HCT116 (cell line): ENCODE results near the gene H6PD. TPM values are rescaled to one million over a fixed set of nuclear protein-coding genes. Genes with fewer than 3 reads are reported as not detected.

ENCODE experiments used
- ATAC-seq: fragments of 200-7000 bp; cut with Tn5 transposase; 2 replicates; pipeline ENCODE4 v1.9.1; 2020; ENCODE audit warnings: mild to moderate bottlenecking, moderate library complexity
- BruUV-seq: library from RNA; stranded (reverse); fragments of 400-500 nt; replicated peaks from 2 replicates; lab custom pipeline; 2021; lab: Mats Ljungman, UMichigan
- CTCF ChIA-PET: fragments of 300-600 bp; sonication (Branson Sonifier 250); formaldehyde crosslinking; loops from one replicate; lab custom pipeline; 2021; ENCODE audit warnings: antibody characterized with exemption; lab: Charles Lee
- POLR2A ChIA-PET: fragments of 300-600, 350-600 bp; sonication (Branson Sonifier 250); formaldehyde crosslinking; loops from one replicate; lab custom pipeline; 2021; ENCODE audit warnings: antibody characterized with exemption; lab: Charles Lee
- RAD21 ChIA-PET, 2 experiments: fragments of 300-600 bp; sonication (Branson Sonifier 250); formaldehyde crosslinking; loops; one replicate each; lab custom pipeline; 2023; ENCODE audit warnings: low total read pairs in 2 of 2; ENCODE audit not compliant: uncharacterized antibody in 2 of 2, unreplicated experiment in 2 of 2, low non-redundant PET in 1 of 2; lab: Charles Lee
- DNase-seq: peaks from one replicate; pipeline ENCODE4 v3.0.0-alpha.2; 2010; ENCODE audit warnings: low read depth, low spot score
- H2AFZ ChIP-seq: fragments of 200-600 bp; shearing (Covaris generic), sonication (generic); 2 replicates; pipeline ENCODE4 v1.6.1; 2017; ENCODE audit warnings: low read depth, mixed run types, mixed read lengths, antibody characterized with exemption, low read length; ENCODE audit not compliant: poor library complexity, severe bottlenecking
- H3K27ac ChIP-seq: 2 replicates; pipeline ENCODE4 v1.5.1; 2012; ENCODE audit warnings: low read depth, low read length
- H3K27me3 ChIP-seq: fragments of 200-600 bp; sonication (generic); 2 replicates; pipeline ENCODE4 v1.6.1; 2016; ENCODE audit warnings: mixed run types, low read length, mixed read lengths; ENCODE audit not compliant: insufficient read depth
- H3K36me3 ChIP-seq, 2 experiments: fragments of 200-500 bp in 1 of 2; fragments of 200-600 bp in 1 of 2; sonication (Bioruptor generic) in 1 of 2; sonication (generic) in 1 of 2; 2 replicates each; pipeline versions ENCODE4 v1.5.1 to v1.6.1; 2014 to 2016; ENCODE audit warnings: low read length in 2 of 2, inconsistent platforms in 1 of 2, mixed read lengths in 1 of 2, mixed run types in 1 of 2; ENCODE audit not compliant: insufficient read depth in 2 of 2, control insufficient read depth in 1 of 2
- H3K4me1 ChIP-seq, 2 experiments: fragments of 200-600 bp in 1 of 2; sonication (generic) in 1 of 2; 2 replicates each; pipeline versions ENCODE4 v1.5.1 to v1.6.1; 2012 to 2017; ENCODE audit warnings: low read length in 2 of 2, inconsistent platforms in 1 of 2, mild to moderate bottlenecking in 1 of 2, mixed read lengths in 1 of 2, mixed run types in 1 of 2, moderate library complexity in 1 of 2; ENCODE audit not compliant: insufficient read depth in 2 of 2, control insufficient read depth in 1 of 2
- H3K4me2 ChIP-seq: fragments of 200-600 bp; sonication (generic); 2 replicates; pipeline ENCODE4 v1.6.1; 2017; ENCODE audit warnings: mixed run types, low read length, mixed read lengths
- H3K4me3 ChIP-seq, 2 experiments: fragments of 200-600 bp in 1 of 2; sonication (generic) in 1 of 2; replicated peaks in 1 of 2; 2 replicates each; pipeline ENCODE4 v1.5.1; 2011 to 2016; ENCODE audit warnings: low read length in 2 of 2, control low read depth in 1 of 2, low read depth in 1 of 2, mild to moderate bottlenecking in 1 of 2, mixed read lengths in 1 of 2, mixed run types in 1 of 2
- H3K79me2 ChIP-seq: fragments of 200-600 bp; sonication (generic); 2 replicates; pipeline ENCODE4 v1.6.1; 2017; ENCODE audit warnings: mild to moderate bottlenecking, mixed run types, low read length, moderate library complexity, mixed read lengths; ENCODE audit not compliant: insufficient read depth
- H3K9ac ChIP-seq: fragments of 200-600 bp; sonication (generic); 2 replicates; pipeline ENCODE4 v1.6.1; 2016; ENCODE audit warnings: low read length, mixed read lengths
- H3K9me2 ChIP-seq: fragments of 200-600 bp; sonication (generic), shearing (Covaris generic); 2 replicates; pipeline ENCODE4 v1.6.1; 2017; ENCODE audit warnings: mixed run types, mild to moderate bottlenecking, moderate library complexity; ENCODE audit not compliant: insufficient read depth
- H3K9me3 ChIP-seq, 2 experiments: fragments of 200-500 bp in 1 of 2; fragments of 200-600 bp in 1 of 2; sonication (Bioruptor generic) in 1 of 2; sonication (generic) in 1 of 2; 2 replicates each; pipeline ENCODE4 v1.6.1; 2014 to 2017; ENCODE audit warnings: low read length in 2 of 2, mixed read lengths in 2 of 2, inconsistent platforms in 1 of 2, low read depth in 1 of 2, mild to moderate bottlenecking in 1 of 2, mixed run types in 1 of 2, moderate library complexity in 1 of 2; ENCODE audit not compliant: control insufficient read depth in 1 of 2, insufficient read depth in 1 of 2
- H4K20me1 ChIP-seq: fragments of 200-600 bp; sonication (generic), shearing (Covaris generic); 2 replicates; pipeline ENCODE4 v1.6.1; 2017; ENCODE audit warnings: mixed run types, mild to moderate bottlenecking, moderate library complexity; ENCODE audit not compliant: insufficient read depth
- CEBPB ChIP-seq: IDR thresholded peaks from 2 replicates; pipeline ENCODE4 v1.6.1; 2012; ENCODE audit warnings: low read depth
- EGR1 ChIP-seq: IDR thresholded peaks from 2 replicates; pipeline ENCODE4 v1.6.1; 2012; ENCODE audit warnings: low read depth
- ELF1 ChIP-seq: IDR thresholded peaks from 2 replicates; pipeline ENCODE4 v1.6.1; 2012; ENCODE audit warnings: low read depth, borderline replicate concordance
- EZH2 ChIP-seq: fragments of 200-600 bp; sonication (generic); IDR thresholded peaks from 2 replicates; pipeline ENCODE4 v1.6.1; 2017; ENCODE audit warnings: antibody characterized with exemption, mixed run types
- EZH2phosphoT487 ChIP-seq: fragments of 200-600 bp; IDR thresholded peaks from 2 replicates; pipeline ENCODE4 v1.6.1; 2018; ENCODE audit warnings: antibody characterized with exemption, borderline replicate concordance
- RAD21 ChIP-seq: IDR thresholded peaks from 2 replicates; pipeline ENCODE4 v1.6.1; 2012; ENCODE audit warnings: low read depth, mild to moderate bottlenecking
- SIN3A ChIP-seq: IDR thresholded peaks from 2 replicates; pipeline ENCODE4 v1.6.1; 2012; ENCODE audit warnings: low read depth
- SP1 ChIP-seq: IDR thresholded peaks from 2 replicates; pipeline ENCODE4 v1.6.1; 2012; ENCODE audit warnings: low read depth
- SRF ChIP-seq: IDR thresholded peaks from 2 replicates; pipeline ENCODE4 v1.6.1; 2012; ENCODE audit warnings: low read depth
- TCF7L2 ChIP-seq: IDR thresholded peaks from 2 replicates; pipeline ENCODE4 v1.7.0; 2011; ENCODE audit warnings: borderline replicate concordance, inconsistent platforms; ENCODE audit not compliant: insufficient read depth, insufficient read length; ENCODE audit errors: extremely low read depth
- YY1 ChIP-seq: IDR thresholded peaks from 2 replicates; pipeline ENCODE4 v1.6.1; 2011; ENCODE audit warnings: low read length, low read depth, moderate library complexity, mild to moderate bottlenecking; ENCODE audit not compliant: insufficient replicate concordance; ENCODE audit errors: extremely low read depth
- ZNF274 ChIP-seq: fragments of 200-500 bp; sonication (Bioruptor generic); IDR thresholded peaks from 2 replicates; pipeline ENCODE4 v1.6.1; 2014; ENCODE audit warnings: mild to moderate bottlenecking, low read depth, low read length, inconsistent platforms
- intact Hi-C: fragments of 100-400 bp; cut with micrococcal nuclease; formaldehyde crosslinking; loops from 2 replicates; pipeline ENCODE4 v1.10.0; 2022
- total RNA-seq: library from RNA; stranded (reverse); gene quantifications from one replicate; pipeline ENCODE4 v1.2.1, GENCODE V29; 2021; ENCODE audit not compliant: unreplicated experiment
- TF ChIP-seq, protein P1 (sequence below), 3 experiments: fragments of 200-600 bp in 1 of 3; sonication (generic) in 1 of 3; IDR thresholded peaks in 2 of 3; conservative IDR thresholded peaks in 1 of 3; 2 replicates each; pipeline ENCODE4 v1.5.1; 2012 to 2017; ENCODE audit warnings: low read depth in 2 of 3, low read length in 2 of 3, antibody characterized with exemption in 1 of 3, borderline replicate concordance in 1 of 3, control low read depth in 1 of 3, mild to moderate bottlenecking in 1 of 3, mixed read lengths in 1 of 3, mixed run types in 1 of 3, moderate library complexity in 1 of 3; ENCODE audit not compliant: insufficient read depth in 1 of 3
- TF ChIP-seq, protein P2 (sequence below): IDR thresholded peaks from 2 replicates; pipeline ENCODE4 v1.6.1; 2012; ENCODE audit warnings: low read depth

Gene H6PD
- total RNA-seq, 1 experiment from 2014 or later: 16.2 TPM

DNA sequence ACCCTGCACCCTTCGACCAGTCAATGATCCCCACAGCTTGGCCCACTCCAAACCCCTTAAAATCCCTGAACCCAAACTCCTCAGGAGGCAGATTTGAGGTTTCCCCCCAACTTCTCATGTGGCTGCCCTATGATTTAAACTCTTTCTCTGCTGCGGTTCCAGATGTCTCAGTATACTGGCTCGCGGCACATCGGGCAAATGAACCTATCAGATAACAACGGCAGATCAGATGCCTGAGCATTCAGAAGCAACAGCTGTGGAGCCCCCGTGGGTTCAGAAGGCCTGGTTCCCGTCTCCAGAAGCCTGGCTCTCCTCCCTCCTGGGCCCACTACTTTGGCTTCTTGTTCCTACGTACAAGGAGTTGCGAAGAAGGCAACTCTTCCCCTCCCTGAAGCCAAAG is 43.3 kb upstream of the H6PD start:
- no peaks in the 10 kb centered on the region for H3K9me3 ChIP-seq
- RAD21 ChIA-PET: no interaction called here
- H3K9ac ChIP-seq: no peak overlapping the region
- ATAC-seq (no peak), DNase-seq (no peak)
- H3K4me1 ChIP-seq: peaks cover 2 to 10% of the 10 kb centered on the region in 2 experiments; a peak in 1 of 4 replicates
- POLR2A ChIA-PET: no interaction called here
- no peak overlapping the region for H3K4me2 ChIP-seq
- H3K27me3 ChIP-seq: no peaks in the 10 kb centered on the region
- no peaks in the 10 kb centered on the region for H3K36me3 ChIP-seq
- H3K27ac ChIP-seq: no peak overlapping the region
- no peaks in the 10 kb centered on the region for H3K79me2 ChIP-seq
- no peaks in the 10 kb centered on the region for H4K20me1 ChIP-seq
- BruUV-seq: no TSS peak
- no peak overlapping the region for H2AFZ ChIP-seq
- H3K9me2 ChIP-seq: no peaks in the 10 kb centered on the region
- no peak overlapping the region for H3K4me3 ChIP-seq
- TF ChIP-seq SP1 (no peak), CEBPB (no peak), EZH2 (no peak), SIN3A (no peak), SRF (no peak), TCF7L2 (no peak), EGR1 (no peak)
- TF ChIP-seq, protein P1, sequence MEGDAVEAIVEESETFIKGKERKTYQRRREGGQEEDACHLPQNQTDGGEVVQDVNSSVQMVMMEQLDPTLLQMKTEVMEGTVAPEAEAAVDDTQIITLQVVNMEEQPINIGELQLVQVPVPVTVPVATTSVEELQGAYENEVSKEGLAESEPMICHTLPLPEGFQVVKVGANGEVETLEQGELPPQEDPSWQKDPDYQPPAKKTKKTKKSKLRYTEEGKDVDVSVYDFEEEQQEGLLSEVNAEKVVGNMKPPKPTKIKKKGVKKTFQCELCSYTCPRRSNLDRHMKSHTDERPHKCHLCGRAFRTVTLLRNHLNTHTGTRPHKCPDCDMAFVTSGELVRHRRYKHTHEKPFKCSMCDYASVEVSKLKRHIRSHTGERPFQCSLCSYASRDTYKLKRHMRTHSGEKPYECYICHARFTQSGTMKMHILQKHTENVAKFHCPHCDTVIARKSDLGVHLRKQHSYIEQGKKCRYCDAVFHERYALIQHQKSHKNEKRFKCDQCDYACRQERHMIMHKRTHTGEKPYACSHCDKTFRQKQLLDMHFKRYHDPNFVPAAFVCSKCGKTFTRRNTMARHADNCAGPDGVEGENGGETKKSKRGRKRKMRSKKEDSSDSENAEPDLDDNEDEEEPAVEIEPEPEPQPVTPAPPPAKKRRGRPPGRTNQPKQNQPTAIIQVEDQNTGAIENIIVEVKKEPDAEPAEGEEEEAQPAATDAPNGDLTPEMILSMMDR (IDR thresholded peaks at IDR 0.05 in 2 of 3, conservative IDR thresholded peaks at IDR 0.05 in 1 of 3; ENCODE audit: borderline replicate concordance in 1 of 3, insufficient read depth in 1 of 3, low read depth in 2 of 3, low read length in 2 of 3): no peak
- CTCF ChIA-PET: no interaction called here
- intact Hi-C loops: no loop called here

DNA sequence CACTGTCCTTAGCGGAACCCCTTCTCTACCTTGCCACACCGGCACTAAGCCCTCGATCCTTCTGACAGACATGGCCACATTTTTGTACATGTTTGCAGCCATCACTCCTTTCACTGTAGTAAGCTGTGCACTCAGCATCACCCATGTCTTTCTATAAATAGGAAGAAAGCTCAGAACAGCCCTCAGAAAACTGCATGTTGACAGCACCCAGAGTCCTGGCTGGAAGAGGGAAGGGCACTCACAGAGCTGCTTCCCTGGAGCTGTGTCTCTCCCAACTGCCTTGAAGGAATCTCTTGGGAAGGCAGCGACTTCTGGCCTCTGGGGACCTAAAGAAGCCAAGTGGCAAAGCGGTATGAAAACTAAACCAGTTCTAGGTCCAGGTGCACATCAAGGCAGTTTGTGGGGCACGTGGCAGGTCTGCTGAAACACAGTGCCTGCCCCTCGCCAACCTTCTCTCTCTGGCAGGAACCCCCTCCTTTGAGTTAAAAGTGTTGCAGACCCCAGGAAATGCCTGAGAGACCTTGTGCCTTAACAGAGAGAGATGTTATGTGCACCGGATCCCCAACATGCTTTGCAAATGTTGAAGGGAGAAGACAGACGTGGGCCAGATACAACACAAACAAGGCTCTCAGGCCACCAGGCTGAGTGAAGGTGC is 41.9 kb upstream of the H6PD start:
- intact Hi-C loops: no loop called here
- no peak for ATAC-seq
- no peak overlapping the region for H3K4me2 ChIP-seq
- H3K4me1 ChIP-seq: peaks cover 2 to 15% of the 10 kb centered on the region in 2 experiments; a peak in 2 of 4 replicates
- H3K79me2 ChIP-seq: no peaks in the 10 kb centered on the region
- no peaks in the 10 kb centered on the region for H3K9me2 ChIP-seq
- H3K27me3 ChIP-seq: no peaks in the 10 kb centered on the region
- no peaks in the 10 kb centered on the region for H3K9me3 ChIP-seq
- RAD21 ChIA-PET: no interaction called here
- no peak for DNase-seq
- H3K36me3 ChIP-seq: no peaks in the 10 kb centered on the region
- BruUV-seq: no TSS peak
- POLR2A ChIA-PET: no interaction called here
- H3K27ac ChIP-seq: no peak overlapping the region
- CTCF ChIA-PET: no interaction called here
- H3K4me3 ChIP-seq: no peak overlapping the region
- H3K9ac ChIP-seq: no peak overlapping the region
- TF ChIP-seq ZNF274: no peak
- no peak for TF ChIP-seq EZH2phosphoT487
- no peak for TF ChIP-seq SIN3A
- no peak for TF ChIP-seq YY1
- no peak for TF ChIP-seq RAD21
- no peak for TF ChIP-seq ELF1
- TF ChIP-seq, protein P2, sequence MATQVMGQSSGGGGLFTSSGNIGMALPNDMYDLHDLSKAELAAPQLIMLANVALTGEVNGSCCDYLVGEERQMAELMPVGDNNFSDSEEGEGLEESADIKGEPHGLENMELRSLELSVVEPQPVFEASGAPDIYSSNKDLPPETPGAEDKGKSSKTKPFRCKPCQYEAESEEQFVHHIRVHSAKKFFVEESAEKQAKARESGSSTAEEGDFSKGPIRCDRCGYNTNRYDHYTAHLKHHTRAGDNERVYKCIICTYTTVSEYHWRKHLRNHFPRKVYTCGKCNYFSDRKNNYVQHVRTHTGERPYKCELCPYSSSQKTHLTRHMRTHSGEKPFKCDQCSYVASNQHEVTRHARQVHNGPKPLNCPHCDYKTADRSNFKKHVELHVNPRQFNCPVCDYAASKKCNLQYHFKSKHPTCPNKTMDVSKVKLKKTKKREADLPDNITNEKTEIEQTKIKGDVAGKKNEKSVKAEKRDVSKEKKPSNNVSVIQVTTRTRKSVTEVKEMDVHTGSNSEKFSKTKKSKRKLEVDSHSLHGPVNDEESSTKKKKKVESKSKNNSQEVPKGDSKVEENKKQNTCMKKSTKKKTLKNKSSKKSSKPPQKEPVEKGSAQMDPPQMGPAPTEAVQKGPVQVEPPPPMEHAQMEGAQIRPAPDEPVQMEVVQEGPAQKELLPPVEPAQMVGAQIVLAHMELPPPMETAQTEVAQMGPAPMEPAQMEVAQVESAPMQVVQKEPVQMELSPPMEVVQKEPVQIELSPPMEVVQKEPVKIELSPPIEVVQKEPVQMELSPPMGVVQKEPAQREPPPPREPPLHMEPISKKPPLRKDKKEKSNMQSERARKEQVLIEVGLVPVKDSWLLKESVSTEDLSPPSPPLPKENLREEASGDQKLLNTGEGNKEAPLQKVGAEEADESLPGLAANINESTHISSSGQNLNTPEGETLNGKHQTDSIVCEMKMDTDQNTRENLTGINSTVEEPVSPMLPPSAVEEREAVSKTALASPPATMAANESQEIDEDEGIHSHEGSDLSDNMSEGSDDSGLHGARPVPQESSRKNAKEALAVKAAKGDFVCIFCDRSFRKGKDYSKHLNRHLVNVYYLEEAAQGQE: no peak
- H4K20me1 ChIP-seq: no peaks in the 10 kb centered on the region
- no peak overlapping the region for H2AFZ ChIP-seq
